ENCODE measurements around the gene SBF2.

Gene SBF2

GRCh38 chr11:9802291-9802861 is 491.6 kb downstream of the SBF2 start:
- H3K9me3 Mint-ChIP-seq, result no peaks in the 10 kb centered on the region
- DNase-seq, result no peak
- no peaks in the 10 kb centered on the region for H3K27me3 Mint-ChIP-seq
- H3K36me3 Mint-ChIP-seq, result no peaks in the 10 kb centered on the region
- CTCF ChIA-PET, result no interaction called here
- no peaks in the 10 kb centered on the region for H3K4me1 Mint-ChIP-seq
- H3K4me3 Mint-ChIP-seq, result no peak overlapping the region
- no peak overlapping the region for H3K27ac Mint-ChIP-seq

GRCh38 chr11:9799886-9800285 is 494.1 kb downstream of the SBF2 start:
- Mint-ChIP-seq H3K4me3 (no peak overlapping the region), H3K27ac (no peak overlapping the region), H3K9me3 (no peaks in the 10 kb centered on the region), H3K36me3 (no peaks in the 10 kb centered on the region), H3K27me3 (no peaks in the 10 kb centered on the region), H3K4me1 (no peaks in the 10 kb centered on the region)
- DNase-seq, result no peak
- CTCF ChIA-PET, result no interaction called here

GRCh38 chr11:9797300-9797699 is 496.7 kb downstream of the SBF2 start:
- H3K4me1 Mint-ChIP-seq, result no peaks in the 10 kb centered on the region
- no peaks in the 10 kb centered on the region for H3K36me3 Mint-ChIP-seq
- H3K27ac Mint-ChIP-seq, result no peak overlapping the region
- H3K9me3 Mint-ChIP-seq, result no peaks in the 10 kb centered on the region
- H3K27me3 Mint-ChIP-seq, result no peaks in the 10 kb centered on the region
- H3K4me3 Mint-ChIP-seq, result no peak overlapping the region
- CTCF ChIA-PET, result interaction anchor here (1.5 kb wide), 2 partner anchors 172 to 510 kb away, joined by 3 to 4 read pairs; no protein-coding TSS in a partner anchor
- DNase-seq, result no peak

GRCh38 chr11:9796854-9797253 is 497.2 kb downstream of the SBF2 start:
- Mint-ChIP-seq H3K36me3 (no peaks in the 10 kb centered on the region), H3K4me1 (no peaks in the 10 kb centered on the region), H3K4me3 (no peak overlapping the region), H3K9me3 (no peaks in the 10 kb centered on the region), H3K27me3 (no peaks in the 10 kb centered on the region), H3K27ac (no peak overlapping the region)
- no peak for DNase-seq
- CTCF ChIA-PET, result interaction anchor here (1.5 kb wide), 2 partner anchors 173 to 510 kb away, joined by 3 to 4 read pairs; no protein-coding TSS in a partner anchor

- no peaks in the 10 kb centered on the region for H3K9me3 Mint-ChIP-seq
- no peak for DNase-seq
- CTCF ChIA-PET, result interaction anchor here (1.5 kb wide), 2 partner anchors 173 to 511 kb away, joined by 3 to 4 read pairs; no protein-coding TSS in a partner anchor
- H3K27me3 Mint-ChIP-seq, result no peaks in the 10 kb centered on the region
- H3K4me1 Mint-ChIP-seq, result no peaks in the 10 kb centered on the region
- no peak overlapping the region for H3K4me3 Mint-ChIP-seq
- no peaks in the 10 kb centered on the region for H3K36me3 Mint-ChIP-seq
- H3K27ac Mint-ChIP-seq, result no peak overlapping the region
These were observed 497.8 kb downstream of the SBF2 start for GRCh38 chr11:9796266-9796665.

- no peak overlapping the region for H3K27ac Mint-ChIP-seq
- H3K4me1 Mint-ChIP-seq, result no peaks in the 10 kb centered on the region
- no peak overlapping the region for H3K4me3 Mint-ChIP-seq
- DNase-seq, result no peak
- H3K36me3 Mint-ChIP-seq, result peaks cover 3% of the 10 kb centered on the region
- H3K27me3 Mint-ChIP-seq, result no peaks in the 10 kb centered on the region
- H3K9me3 Mint-ChIP-seq, result no peaks in the 10 kb centered on the region
- CTCF ChIA-PET, result no interaction called here
These were observed 503.3 kb downstream of the SBF2 start for GRCh38 chr11:9790703-9791102.

- H3K27ac Mint-ChIP-seq, result no peak overlapping the region
- no peaks in the 10 kb centered on the region for H3K4me1 Mint-ChIP-seq
- no peaks in the 10 kb centered on the region for H3K27me3 Mint-ChIP-seq
- no peak overlapping the region for H3K4me3 Mint-ChIP-seq
- no peaks in the 10 kb centered on the region for H3K9me3 Mint-ChIP-seq
- DNase-seq, result no peak
- CTCF ChIA-PET, result no interaction called here
- H3K36me3 Mint-ChIP-seq, result peaks cover 3% of the 10 kb centered on the region
These were observed 504.1 kb downstream of the SBF2 start for GRCh38 chr11:9789910-9790309.

- DNase-seq, result no peak
- H3K27me3 Mint-ChIP-seq, result no peaks in the 10 kb centered on the region
- CTCF ChIA-PET, result no interaction called here
- H3K4me3 Mint-ChIP-seq, result no peak overlapping the region
- H3K27ac Mint-ChIP-seq, result no peak overlapping the region
- peaks cover 3% of the 10 kb centered on the region for H3K36me3 Mint-ChIP-seq
- H3K4me1 Mint-ChIP-seq, result no peaks in the 10 kb centered on the region
- no peaks in the 10 kb centered on the region for H3K9me3 Mint-ChIP-seq
These were observed 506.0 kb downstream of the SBF2 start for GRCh38 chr11:9787981-9788521.

- H3K27ac Mint-ChIP-seq, result no peak overlapping the region
- CTCF ChIA-PET, result no interaction called here
- H3K4me1 Mint-ChIP-seq, result no peaks in the 10 kb centered on the region
- H3K9me3 Mint-ChIP-seq, result no peaks in the 10 kb centered on the region
- H3K36me3 Mint-ChIP-seq, result peaks cover 3% of the 10 kb centered on the region
- no peak for DNase-seq
- no peak overlapping the region for H3K4me3 Mint-ChIP-seq
- no peaks in the 10 kb centered on the region for H3K27me3 Mint-ChIP-seq
These were observed 506.8 kb downstream of the SBF2 start for GRCh38 chr11:9787260-9787659.

GRCh38 chr11:9784602-9785315 is 509.3 kb downstream of the SBF2 start:
- Mint-ChIP-seq H3K9me3 (no peaks in the 10 kb centered on the region), H3K27me3 (no peaks in the 10 kb centered on the region), H3K27ac (no peak overlapping the region), H3K4me1 (no peaks in the 10 kb centered on the region), H3K4me3 (no peak overlapping the region), H3K36me3 (peaks cover 3% of the 10 kb centered on the region)
- CTCF ChIA-PET, result no interaction called here
- no peak for DNase-seq

GRCh38 chr11:9783986-9784385 is 510.0 kb downstream of the SBF2 start:
- DNase-seq, result no peak
- no peak overlapping the region for H3K4me3 Mint-ChIP-seq
- H3K4me1 Mint-ChIP-seq, result no peaks in the 10 kb centered on the region
- CTCF ChIA-PET, result no interaction called here
- no peaks in the 10 kb centered on the region for H3K27me3 Mint-ChIP-seq
- no peak overlapping the region for H3K27ac Mint-ChIP-seq
- H3K9me3 Mint-ChIP-seq, result no peaks in the 10 kb centered on the region
- peaks cover 1% of the 10 kb centered on the region for H3K36me3 Mint-ChIP-seq

GRCh38 chr11:9780929-9781328 is 513.1 kb downstream of the SBF2 start:
- Mint-ChIP-seq H3K9me3 (no peaks in the 10 kb centered on the region), H3K27ac (no peak overlapping the region), H3K27me3 (no peaks in the 10 kb centered on the region), H3K4me1 (no peaks in the 10 kb centered on the region), H3K4me3 (no peak overlapping the region), H3K36me3 (no peaks in the 10 kb centered on the region)
- CTCF ChIA-PET, result no interaction called here
- DNase-seq, result no peak

- H3K9me3 Mint-ChIP-seq, result no peaks in the 10 kb centered on the region
- H3K36me3 Mint-ChIP-seq, result no peaks in the 10 kb centered on the region
- no peak for DNase-seq
- no peak overlapping the region for H3K27ac Mint-ChIP-seq
- no peaks in the 10 kb centered on the region for H3K4me1 Mint-ChIP-seq
- CTCF ChIA-PET, result interaction anchor here (1.3 kb wide), 1 partner anchor 79 kb away, joined by 3 read pairs; no protein-coding TSS in a partner anchor
- H3K4me3 Mint-ChIP-seq, result no peak overlapping the region
- H3K27me3 Mint-ChIP-seq, result no peaks in the 10 kb centered on the region
These were observed 516.5 kb downstream of the SBF2 start for GRCh38 chr11:9777525-9777924.

- DNase-seq, result no peak
- no peak overlapping the region for H3K27ac Mint-ChIP-seq
- H3K36me3 Mint-ChIP-seq, result no peaks in the 10 kb centered on the region
- H3K27me3 Mint-ChIP-seq, result no peaks in the 10 kb centered on the region
- H3K4me1 Mint-ChIP-seq, result no peaks in the 10 kb centered on the region
- no peak overlapping the region for H3K4me3 Mint-ChIP-seq
- CTCF ChIA-PET, result interaction anchor here (0.6 to 1.3 kb wide), 2 partner anchors 79 to 82 kb away, joined by 3 read pairs; no protein-coding TSS in a partner anchor
- H3K9me3 Mint-ChIP-seq, result no peaks in the 10 kb centered on the region
These were observed 517.0 kb downstream of the SBF2 start for GRCh38 chr11:9777066-9777465.

- DNase-seq, result no peak
- Mint-ChIP-seq H3K27me3 (no peaks in the 10 kb centered on the region), H3K4me1 (no peaks in the 10 kb centered on the region), H3K4me3 (no peak overlapping the region), H3K27ac (no peak overlapping the region), H3K36me3 (no peaks in the 10 kb centered on the region), H3K9me3 (no peaks in the 10 kb centered on the region)
- CTCF ChIA-PET, result interaction anchor here (0.6 to 1.3 kb wide), 3 partner anchors 28 to 83 kb away, joined by 3 read pairs; no protein-coding TSS in a partner anchor
These were observed 517.8 kb downstream of the SBF2 start for GRCh38 chr11:9776203-9776602.

Data from activated naive CD4-positive, alpha-beta T cell treated with anti-CD3 and anti-CD28 coated beads, Interleukin-2, amount 10 ng/mL, durations not matched to agents 7 days and 5 days (primary cell).